Activated CD4-positive, alpha-beta memory T cell treated with anti-CD3 and anti-CD28 coated beads, Interleukin-2, amount 10 ng/mL, durations not matched to agents 7 days and 5 days (primary cell): ENCODE measurements around the gene PTPRM. TPM values are rescaled to one million over a fixed set of nuclear protein-coding genes. Genes with fewer than 3 reads are reported as not detected.

Experiments
- CTCF ChIA-PET: fragments of 350-600 bp; sonication (Branson Sonifier 250); formaldehyde crosslinking; loops from one replicate; lab custom pipeline; 2021; ENCODE audit warnings: antibody characterized with exemption, inconsistent platforms; lab: Charles Lee
- POLR2A ChIA-PET: fragments of 350-600 bp; sonication (Branson Sonifier 250); formaldehyde crosslinking; loops from one replicate; lab custom pipeline; 2021; ENCODE audit warnings: antibody characterized with exemption; lab: Charles Lee
- DNase-seq: peaks from one replicate; pipeline ENCODE4 v3.0.0-alpha.2; 2020
- H3K27ac Mint-ChIP-seq: one replicate; pipeline ENCODE4 v1.8.0; 2021; ENCODE audit warnings: mild to moderate bottlenecking, mixed read lengths
- H3K27me3 Mint-ChIP-seq: one replicate; pipeline ENCODE4 v1.8.0; 2021; ENCODE audit warnings: mixed read lengths
- H3K36me3 Mint-ChIP-seq: one replicate; pipeline ENCODE4 v1.8.0; 2021; ENCODE audit warnings: low read depth, mixed read lengths
- H3K4me1 Mint-ChIP-seq: one replicate; pipeline ENCODE4 v1.8.0; 2021; ENCODE audit warnings: mixed read lengths
- H3K4me3 Mint-ChIP-seq: one replicate; pipeline ENCODE4 v1.8.0; 2021; ENCODE audit warnings: mild to moderate bottlenecking, mixed read lengths
- H3K9me3 Mint-ChIP-seq: one replicate; pipeline ENCODE4 v1.8.0; 2021; ENCODE audit warnings: mixed read lengths
- total RNA-seq, 2 experiments: library from RNA; stranded (reverse); gene quantifications; one replicate each; pipeline ENCODE4 v1.2.3, GENCODE V29; 2021

The PTPRM gene
- total RNA-seq, 2 experiments from 2014 or later, result 9.3 to 12.3 TPM

- ChIA-PET POLR2A (no interaction called here), CTCF (no interaction called here)
- Mint-ChIP-seq H3K27me3 (no peaks in the 10 kb centered on the region), H3K4me3 (no peak overlapping the region), H3K27ac (no peak overlapping the region), H3K36me3 (no peaks in the 10 kb centered on the region), H3K4me1 (no peaks in the 10 kb centered on the region), H3K9me3 (peaks cover 11% of the 10 kb centered on the region)
- DNase-seq, result no peak
Observed at GRCh38 chr18:8212896-8213780, 646.0 kb downstream of the PTPRM start.

GRCh38 chr18:8215741-8216140 lies 648.6 kb downstream of the PTPRM start:
- CTCF ChIA-PET, result no interaction called here

GRCh38 chr18:8217051-8217564 lies 650.0 kb downstream of the PTPRM start:
- H3K27ac Mint-ChIP-seq, result no peak overlapping the region
- ChIA-PET CTCF (no interaction called here), POLR2A (no interaction called here)
- H3K4me1 Mint-ChIP-seq, result no peaks in the 10 kb centered on the region
- H3K27me3 Mint-ChIP-seq, result no peaks in the 10 kb centered on the region
- H3K4me3 Mint-ChIP-seq, result no peak overlapping the region
- no peaks in the 10 kb centered on the region for H3K36me3 Mint-ChIP-seq
- no peak for DNase-seq
- peaks cover 2% of the 10 kb centered on the region for H3K9me3 Mint-ChIP-seq

More at GRCh38 chr18:8215741-8216140, 648.6 kb downstream of the PTPRM start:
- Mint-ChIP-seq H3K36me3 (no peaks in the 10 kb centered on the region), H3K27me3 (no peaks in the 10 kb centered on the region), H3K9me3 (peaks cover 3% of the 10 kb centered on the region), H3K4me3 (no peak overlapping the region), H3K27ac (no peak overlapping the region), H3K4me1 (no peaks in the 10 kb centered on the region)
- no peak for DNase-seq
- POLR2A ChIA-PET, result no interaction called here

GRCh38 chr18:8218197-8218596 lies 651.1 kb downstream of the PTPRM start:
- H3K4me1 Mint-ChIP-seq, result no peaks in the 10 kb centered on the region
- H3K9me3 Mint-ChIP-seq, result peaks cover 2% of the 10 kb centered on the region
- CTCF ChIA-PET, result no interaction called here
- no peak for DNase-seq
- H3K36me3 Mint-ChIP-seq, result no peaks in the 10 kb centered on the region
- no peaks in the 10 kb centered on the region for H3K27me3 Mint-ChIP-seq
- H3K27ac Mint-ChIP-seq, result no peak overlapping the region
- POLR2A ChIA-PET, result no interaction called here
- H3K4me3 Mint-ChIP-seq, result no peak overlapping the region

- H3K9me3 Mint-ChIP-seq, result peaks cover 2% of the 10 kb centered on the region
- DNase-seq, result no peak
- no peak overlapping the region for H3K27ac Mint-ChIP-seq
- H3K36me3 Mint-ChIP-seq, result no peaks in the 10 kb centered on the region
- no peaks in the 10 kb centered on the region for H3K4me1 Mint-ChIP-seq
- CTCF ChIA-PET, result no interaction called here
- POLR2A ChIA-PET, result no interaction called here
- H3K4me3 Mint-ChIP-seq, result no peak overlapping the region
- no peaks in the 10 kb centered on the region for H3K27me3 Mint-ChIP-seq
Observed at GRCh38 chr18:8221452-8221851, 654.3 kb downstream of the PTPRM start.

GRCh38 chr18:8224576-8224975 lies 657.5 kb downstream of the PTPRM start:
- H3K4me1 Mint-ChIP-seq, result no peaks in the 10 kb centered on the region
- H3K9me3 Mint-ChIP-seq, result no peaks in the 10 kb centered on the region
- no peaks in the 10 kb centered on the region for H3K36me3 Mint-ChIP-seq
- CTCF ChIA-PET, result no interaction called here
- POLR2A ChIA-PET, result no interaction called here
- H3K27me3 Mint-ChIP-seq, result no peaks in the 10 kb centered on the region
- DNase-seq, result no peak
- H3K27ac Mint-ChIP-seq, result no peak overlapping the region
- H3K4me3 Mint-ChIP-seq, result no peak overlapping the region

- H3K4me3 Mint-ChIP-seq, result no peak overlapping the region
- POLR2A ChIA-PET, result no interaction called here
- DNase-seq, result no peak
- no peaks in the 10 kb centered on the region for H3K9me3 Mint-ChIP-seq
- CTCF ChIA-PET, result no interaction called here
- no peak overlapping the region for H3K27ac Mint-ChIP-seq
- peaks cover 3% of the 10 kb centered on the region for H3K4me1 Mint-ChIP-seq
- H3K36me3 Mint-ChIP-seq, result no peaks in the 10 kb centered on the region
- H3K27me3 Mint-ChIP-seq, result no peaks in the 10 kb centered on the region
Observed at GRCh38 chr18:8229040-8229439, 661.9 kb downstream of the PTPRM start.

- CTCF ChIA-PET, result no interaction called here
- POLR2A ChIA-PET, result no interaction called here
- H3K4me3 Mint-ChIP-seq, result no peak overlapping the region
Observed at GRCh38 chr18:8229787-8230186, 662.7 kb downstream of the PTPRM start.

GRCh38 chr18:8231316-8231715 lies 664.2 kb downstream of the PTPRM start:
- Mint-ChIP-seq H3K36me3 (no peaks in the 10 kb centered on the region), H3K9me3 (no peaks in the 10 kb centered on the region), H3K27ac (no peak overlapping the region), H3K27me3 (no peaks in the 10 kb centered on the region), H3K4me1 (peaks cover 3% of the 10 kb centered on the region), H3K4me3 (no peak overlapping the region)
- DNase-seq, result no peak
- ChIA-PET CTCF (no interaction called here), POLR2A (no interaction called here)

More at GRCh38 chr18:8229787-8230186, 662.7 kb downstream of the PTPRM start:
- Mint-ChIP-seq H3K9me3 (no peaks in the 10 kb centered on the region), H3K4me1 (peaks cover 3% of the 10 kb centered on the region), H3K36me3 (no peaks in the 10 kb centered on the region), H3K27ac (no peak overlapping the region), H3K27me3 (no peaks in the 10 kb centered on the region)
- DNase-seq, result no peak

- ChIA-PET CTCF (no interaction called here), POLR2A (no interaction called here)
- H3K36me3 Mint-ChIP-seq, result no peaks in the 10 kb centered on the region
- DNase-seq, result no peak
- H3K4me3 Mint-ChIP-seq, result no peak overlapping the region
- H3K27me3 Mint-ChIP-seq, result no peaks in the 10 kb centered on the region
- peaks cover 3% of the 10 kb centered on the region for H3K4me1 Mint-ChIP-seq
- no peaks in the 10 kb centered on the region for H3K9me3 Mint-ChIP-seq
- H3K27ac Mint-ChIP-seq, result no peak overlapping the region
Observed at GRCh38 chr18:8232791-8233190, 665.7 kb downstream of the PTPRM start.

- Mint-ChIP-seq H3K9me3 (no peaks in the 10 kb centered on the region), H3K27ac (no peak overlapping the region), H3K4me1 (peaks cover 3% of the 10 kb centered on the region), H3K27me3 (no peaks in the 10 kb centered on the region), H3K36me3 (no peaks in the 10 kb centered on the region), H3K4me3 (no peak overlapping the region)
- ChIA-PET CTCF (no interaction called here), POLR2A (no interaction called here)
- DNase-seq, result no peak
Observed at GRCh38 chr18:8235894-8236293, 668.8 kb downstream of the PTPRM start.

GRCh38 chr18:8238507-8238906 lies 671.4 kb downstream of the PTPRM start:
- CTCF ChIA-PET, result no interaction called here
- no peaks in the 10 kb centered on the region for H3K27me3 Mint-ChIP-seq
- no peak overlapping the region for H3K4me3 Mint-ChIP-seq

GRCh38 chr18:8241731-8242130 lies 674.6 kb downstream of the PTPRM start:
- H3K4me1 Mint-ChIP-seq, result no peaks in the 10 kb centered on the region
- no peak overlapping the region for H3K4me3 Mint-ChIP-seq
- no peak overlapping the region for H3K27ac Mint-ChIP-seq
- H3K27me3 Mint-ChIP-seq, result no peaks in the 10 kb centered on the region
- ChIA-PET POLR2A (no interaction called here), CTCF (no interaction called here)
- DNase-seq, result no peak
- H3K9me3 Mint-ChIP-seq, result no peaks in the 10 kb centered on the region
- no peaks in the 10 kb centered on the region for H3K36me3 Mint-ChIP-seq

More at GRCh38 chr18:8238507-8238906, 671.4 kb downstream of the PTPRM start:
- H3K27ac Mint-ChIP-seq, result no peak overlapping the region
- no peaks in the 10 kb centered on the region for H3K9me3 Mint-ChIP-seq
- no peak for DNase-seq
- POLR2A ChIA-PET, result no interaction called here
- H3K4me1 Mint-ChIP-seq, result no peaks in the 10 kb centered on the region
- H3K36me3 Mint-ChIP-seq, result no peaks in the 10 kb centered on the region
